HFFc6 (cell line): ENCODE data around the gene PGAP1. TPM values are rescaled to one million over a fixed set of nuclear protein-coding genes. Genes with fewer than 3 reads are reported as not detected.

Experiments
- DNase-seq: peaks from one replicate; pipeline ENCODE4 v3.0.0-alpha.2; 2018
- H3K27ac Mint-ChIP-seq: 2 replicates; pipeline ENCODE4 v1.8.0; 2020; ENCODE audit warnings: mild to moderate bottlenecking, mixed read lengths
- H3K27me3 Mint-ChIP-seq: 2 replicates; pipeline ENCODE4 v1.8.0; 2021; ENCODE audit warnings: mild to moderate bottlenecking, moderate library complexity, mixed read lengths; ENCODE audit not compliant: insufficient read depth
- H3K36me3 Mint-ChIP-seq: 2 replicates; pipeline ENCODE4 v1.8.0; 2021; ENCODE audit warnings: low read depth, mixed read lengths
- H3K4me1 Mint-ChIP-seq: 2 replicates; pipeline ENCODE4 v1.8.0; 2020; ENCODE audit warnings: low read depth, mixed read lengths
- H3K4me3 Mint-ChIP-seq: 2 replicates; pipeline ENCODE4 v1.8.0; 2020; ENCODE audit warnings: mild to moderate bottlenecking, moderate library complexity, mixed read lengths
- H3K9me3 Mint-ChIP-seq: 2 replicates; pipeline ENCODE4 v1.8.0; 2020; ENCODE audit warnings: mild to moderate bottlenecking, mixed read lengths
- total RNA-seq, 6 experiments: library from RNA; stranded (reverse); fragmentation: NEBNext Ultra II Directional; extraction: Animal tissue kit (Norgen Biotek cat#: 25700); gene quantifications; 2 replicates in 1 of 6; 3 replicates in 5 of 6; pipeline ENCODE4 v1.2.3, GENCODE V29; 2021
- TF ChIP-seq, protein P1 (sequence below): fragments of 200-600 bp; sonication (generic); IDR thresholded peaks from 2 replicates; pipeline ENCODE4 v1.5.0; 2021; ENCODE audit warnings: antibody characterized with exemption, mild to moderate bottlenecking

The PGAP1 gene
- total RNA-seq, 6 experiments from 2014 or later = 6.0 to 9.4 (median 7.3) TPM

DNA sequence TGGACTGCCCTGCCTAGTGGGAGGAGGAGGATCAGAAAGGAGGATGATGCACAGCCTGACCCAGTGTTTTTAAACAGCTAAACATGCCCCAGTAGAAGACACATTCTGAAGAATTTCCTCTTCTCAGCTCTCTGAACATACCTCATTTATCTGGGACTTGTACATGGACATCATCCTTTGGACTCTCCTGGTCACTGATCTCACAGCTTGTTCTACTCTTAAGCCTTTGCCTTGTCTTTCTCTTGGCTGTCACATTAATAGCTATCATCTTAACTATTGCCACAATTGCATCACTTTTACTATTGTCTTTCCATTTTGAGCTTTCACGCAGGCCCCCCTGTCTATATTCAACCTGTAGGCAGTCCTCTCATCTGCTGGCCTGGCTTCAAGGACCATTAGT lies 42.0 kb upstream of the PGAP1 start:
- Mint-ChIP-seq H3K27me3 (no peaks in the 10 kb centered on the region), H3K4me3 (no peak overlapping the region), H3K4me1 (peaks cover 29% of the 10 kb centered on the region; the same call in 1 of the 2 replicates), H3K9me3 (no peaks in the 10 kb centered on the region; the same call in 1 of the 2 replicates), H3K27ac (no peak overlapping the region), H3K36me3 (no peaks in the 10 kb centered on the region)
- no peak for DNase-seq
- TF ChIP-seq, protein P1, sequence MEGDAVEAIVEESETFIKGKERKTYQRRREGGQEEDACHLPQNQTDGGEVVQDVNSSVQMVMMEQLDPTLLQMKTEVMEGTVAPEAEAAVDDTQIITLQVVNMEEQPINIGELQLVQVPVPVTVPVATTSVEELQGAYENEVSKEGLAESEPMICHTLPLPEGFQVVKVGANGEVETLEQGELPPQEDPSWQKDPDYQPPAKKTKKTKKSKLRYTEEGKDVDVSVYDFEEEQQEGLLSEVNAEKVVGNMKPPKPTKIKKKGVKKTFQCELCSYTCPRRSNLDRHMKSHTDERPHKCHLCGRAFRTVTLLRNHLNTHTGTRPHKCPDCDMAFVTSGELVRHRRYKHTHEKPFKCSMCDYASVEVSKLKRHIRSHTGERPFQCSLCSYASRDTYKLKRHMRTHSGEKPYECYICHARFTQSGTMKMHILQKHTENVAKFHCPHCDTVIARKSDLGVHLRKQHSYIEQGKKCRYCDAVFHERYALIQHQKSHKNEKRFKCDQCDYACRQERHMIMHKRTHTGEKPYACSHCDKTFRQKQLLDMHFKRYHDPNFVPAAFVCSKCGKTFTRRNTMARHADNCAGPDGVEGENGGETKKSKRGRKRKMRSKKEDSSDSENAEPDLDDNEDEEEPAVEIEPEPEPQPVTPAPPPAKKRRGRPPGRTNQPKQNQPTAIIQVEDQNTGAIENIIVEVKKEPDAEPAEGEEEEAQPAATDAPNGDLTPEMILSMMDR = no peak

DNA sequence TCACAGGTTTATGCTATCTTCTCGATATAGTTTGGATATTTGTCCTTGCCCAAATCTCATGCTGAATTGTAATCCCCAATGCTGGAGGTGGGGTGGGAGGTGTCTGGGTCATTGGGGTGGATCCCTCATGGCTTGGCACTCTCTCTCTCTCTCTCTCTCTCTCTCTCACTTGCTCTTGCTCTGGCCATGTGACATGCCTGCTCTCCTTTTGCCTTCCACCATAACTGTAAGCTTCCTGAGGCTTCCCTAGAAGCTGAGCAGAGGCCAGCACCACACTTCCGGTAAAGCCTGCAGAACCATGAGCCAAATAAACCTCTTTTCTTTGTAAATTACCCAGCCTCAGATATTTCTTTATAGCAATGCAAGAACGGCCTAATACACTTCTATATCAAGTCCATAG lies 41.3 kb upstream of the PGAP1 start:
- Mint-ChIP-seq H3K27me3 (no peaks in the 10 kb centered on the region), H3K4me1 (peaks cover 29% of the 10 kb centered on the region; the same call in 1 of the 2 replicates), H3K4me3 (no peak overlapping the region; the same call in 1 of the 2 replicates), H3K36me3 (no peaks in the 10 kb centered on the region), H3K27ac (no peak overlapping the region), H3K9me3 (no peaks in the 10 kb centered on the region; the same call in 1 of the 2 replicates)
- TF ChIP-seq, protein P1 = no peak
- DNase-seq = no peak

DNA sequence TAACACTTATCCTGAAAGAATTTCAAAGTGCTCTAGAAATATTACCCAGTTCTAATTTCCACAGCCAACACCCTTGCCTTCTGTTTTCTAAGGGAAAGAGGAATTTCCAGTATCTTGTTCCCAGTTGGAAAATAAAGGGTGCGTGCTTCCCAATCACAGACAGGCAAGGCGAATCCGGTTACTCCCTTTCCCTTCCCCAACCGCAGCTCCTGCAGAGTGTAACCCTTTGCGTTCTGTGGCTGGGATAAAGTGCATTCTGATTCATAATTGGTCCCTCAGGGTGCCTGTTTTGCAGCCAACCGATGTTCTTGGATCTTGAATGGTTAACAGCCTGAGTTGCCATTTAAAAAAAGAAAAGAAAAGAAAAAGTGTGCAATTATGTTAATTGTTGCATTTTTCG lies 40.6 kb upstream of the PGAP1 start:
- H3K4me3 Mint-ChIP-seq = peak overlapping the region; percentile 79; the same call in 1 of the 2 replicates
- H3K9me3 Mint-ChIP-seq = no peaks in the 10 kb centered on the region; the same call in 1 of the 2 replicates
- DNase-seq = no peak
- peaks cover 29% of the 10 kb centered on the region; the same call in 1 of the 2 replicates for H3K4me1 Mint-ChIP-seq
- H3K27ac Mint-ChIP-seq = peak overlapping the region; percentile 59; the same call in 1 of the 2 replicates
- TF ChIP-seq, protein P1 = no peak
- H3K36me3 Mint-ChIP-seq = no peaks in the 10 kb centered on the region
- peaks cover 2% of the 10 kb centered on the region; the same call in 1 of the 2 replicates for H3K27me3 Mint-ChIP-seq

DNA sequence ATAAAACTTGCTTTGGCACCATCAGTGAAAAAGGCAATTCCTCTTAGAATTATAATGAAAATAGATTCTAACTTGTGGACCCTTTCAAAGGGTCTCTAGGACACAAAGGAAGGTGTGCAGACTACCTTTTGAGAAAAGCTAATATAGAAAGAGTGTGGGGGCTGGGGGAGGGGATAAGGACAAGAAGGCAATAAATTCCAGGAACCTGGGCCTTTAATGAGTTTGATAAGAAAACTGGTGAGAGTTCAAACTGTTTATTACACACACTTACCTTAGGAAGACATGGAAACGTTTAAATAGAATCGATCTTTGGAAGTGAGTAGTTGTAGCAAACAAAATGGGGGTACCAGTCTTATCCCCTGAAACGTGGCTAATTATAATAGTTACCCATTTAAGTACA lies 39.6 kb upstream of the PGAP1 start:
- DNase-seq = no peak
- Mint-ChIP-seq H3K27me3 (peaks cover 2% of the 10 kb centered on the region; the same call in 1 of the 2 replicates), H3K27ac (peak overlapping the region; percentile 23; the same call in 1 of the 2 replicates), H3K4me3 (no peak overlapping the region; the same call in 1 of the 2 replicates), H3K9me3 (no peaks in the 10 kb centered on the region; the same call in 1 of the 2 replicates), H3K36me3 (no peaks in the 10 kb centered on the region), H3K4me1 (peaks cover 29% of the 10 kb centered on the region; the same call in 1 of the 2 replicates)
- TF ChIP-seq, protein P1 = no peak

DNA sequence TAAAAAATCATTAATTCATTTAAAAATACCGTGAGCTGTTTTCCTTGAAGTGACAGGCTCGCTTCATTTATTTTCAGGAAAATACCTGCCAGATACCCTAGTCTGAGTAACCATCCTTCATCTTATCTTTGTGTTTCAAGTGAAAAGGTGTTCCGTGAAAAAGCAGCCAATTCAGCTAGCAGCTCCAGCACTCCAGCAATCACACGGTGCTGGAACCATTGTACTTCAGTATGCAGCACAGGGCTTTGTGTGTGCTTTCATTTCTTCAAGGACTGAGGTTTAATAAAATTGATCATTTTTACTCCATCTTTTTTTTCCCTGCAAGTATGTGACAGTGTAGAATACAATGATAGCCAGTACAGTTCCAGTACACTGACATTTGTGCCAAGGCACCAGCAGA lies 39.1 kb upstream of the PGAP1 start:
- H3K36me3 Mint-ChIP-seq = no peaks in the 10 kb centered on the region
- H3K9me3 Mint-ChIP-seq = no peaks in the 10 kb centered on the region; the same call in 1 of the 2 replicates
- peak overlapping the region; percentile 23; the same call in 1 of the 2 replicates for H3K27ac Mint-ChIP-seq
- H3K4me3 Mint-ChIP-seq = no peak overlapping the region
- H3K4me1 Mint-ChIP-seq = peaks cover 29% of the 10 kb centered on the region; the same call in 1 of the 2 replicates
- H3K27me3 Mint-ChIP-seq = peaks cover 2% of the 10 kb centered on the region; the same call in 1 of the 2 replicates
- no peak for DNase-seq
- TF ChIP-seq, protein P1 = no peak
